Activated gamma-delta T cell treated with Interleukin-2 at 50 U/mL for 16 hours (primary cell): ENCODE results near the gene SIT1.
"Not testable (repeated sequence)": the region's sequence is repeated elsewhere in the genome, so short reads cannot be mapped to it uniquely, and the experiment has no call there.

Source experiments
- DNase-seq: peaks from one replicate; pipeline ENCODE4 v3.0.0-alpha.2; 2020

SIT1 gene

GRCh38 chr9:35658137-35658967 is 7.6 kb upstream of the SIT1 start, which contains the start of gene CCDC107:
CCDC107 (plus strand) TSS chr9:35658292; CDS start chr9:35658380, 88 bp downstream.
- DNase-seq = peak; percentile 80

- DNase-seq = peak; percentile 76
These were observed 6.9 kb upstream of the SIT1 start, which contains the start of gene RMRP for GRCh38 chr9:35657546-35658136. RMRP (minus strand) TSS chr9:35658019.

- no peak for DNase-seq
These were observed 6.3 kb upstream of the SIT1 start for GRCh38 chr9:35656831-35657545.

- no peak for DNase-seq
These were observed 5.6 kb upstream of the SIT1 start for GRCh38 chr9:35656348-35656747.

GRCh38 chr9:35653611-35654010 is 2.9 kb upstream of the SIT1 start:
- no peak for DNase-seq

- DNase-seq = no peak
These were observed 2.1 kb upstream of the SIT1 start for GRCh38 chr9:35652829-35653209.

GRCh38 chr9:35651956-35652828 is 1.5 kb upstream of the SIT1 start:
- no peak for DNase-seq

- DNase-seq = peak; percentile 33
These were observed 1.0 kb downstream of the SIT1 start for GRCh38 chr9:35649431-35650340.

- peak; percentile 86 for DNase-seq
These were observed 4.0 kb downstream of the SIT1 start for GRCh38 chr9:35646533-35647265.

- DNase-seq = no peak
These were observed 4.6 kb downstream of the SIT1 start for GRCh38 chr9:35646153-35646532.

GRCh38 chr9:35645736-35646135 is 5.0 kb downstream of the SIT1 start:
- DNase-seq = not testable (repeated sequence)

GRCh38 chr9:35643046-35643445 is 7.7 kb downstream of the SIT1 start:
- no peak for DNase-seq

- not testable (repeated sequence) for DNase-seq
These were observed 9.3 kb downstream of the SIT1 start for GRCh38 chr9:35641478-35641877.

- not testable (repeated sequence) for DNase-seq
These were observed 10.3 kb downstream of the SIT1 start for GRCh38 chr9:35640431-35640830.

GRCh38 chr9:35639631-35640030 is 11.1 kb downstream of the SIT1 start:
- DNase-seq = no peak

GRCh38 chr9:35639225-35639624 is 11.5 kb downstream of the SIT1 start:
- DNase-seq = not testable (repeated sequence)

GRCh38 chr9:35638751-35639150 is 12.0 kb downstream of the SIT1 start:
- peak; percentile 42 for DNase-seq

- DNase-seq = not testable (repeated sequence)
These were observed 13.2 kb downstream of the SIT1 start for GRCh38 chr9:35637427-35637955.

GRCh38 chr9:35636877-35637246 is 13.9 kb downstream of the SIT1 start:
- DNase-seq = not testable (repeated sequence)

- DNase-seq = no peak
These were observed 14.4 kb downstream of the SIT1 start for GRCh38 chr9:35636135-35636876.
